Osteoblast (primary cell): Measurements from ENCODE around the gene RFC3. TPM values are rescaled to one million over a fixed set of nuclear protein-coding genes. Genes with fewer than 3 reads are reported as not detected.

Experiments used
- DNase-seq: peaks from one replicate; pipeline ENCODE4 v3.0.0; 2011; ENCODE audit warnings: low spot score, mixed read lengths; ENCODE audit not compliant: insufficient read length; ENCODE audit errors: missing footprints
- H2AFZ ChIP-seq: 2 replicates; pipeline ENCODE4 v1.6.0; 2011; ENCODE audit warnings: mild to moderate bottlenecking, low read length
- H3K27ac ChIP-seq: 2 replicates; pipeline ENCODE4 v1.5.1; 2011; ENCODE audit warnings: mild to moderate bottlenecking, low read depth, low read length, moderate library complexity
- H3K27me3 ChIP-seq: 2 replicates; pipeline ENCODE4 v1.6.0; 2012; ENCODE audit warnings: mild to moderate bottlenecking, control low read depth, inconsistent platforms, low read length, moderate library complexity; ENCODE audit not compliant: insufficient read depth
- H3K36me3 ChIP-seq: 2 replicates; pipeline ENCODE4 v1.5.1; 2011; ENCODE audit warnings: mild to moderate bottlenecking, low read length, control low read depth, moderate library complexity; ENCODE audit not compliant: insufficient read depth
- H3K4me1 ChIP-seq: 2 replicates; pipeline ENCODE4 v1.5.1; 2011; ENCODE audit warnings: mild to moderate bottlenecking, low read length, control low read depth, moderate library complexity; ENCODE audit not compliant: insufficient read depth
- H3K4me2 ChIP-seq: 2 replicates; pipeline ENCODE4 v1.6.0; 2011; ENCODE audit warnings: mild to moderate bottlenecking, low read length; ENCODE audit not compliant: insufficient read depth
- H3K4me3 ChIP-seq: fragments of 200-600 bp; sonication (generic); 3 replicates; pipeline ENCODE4 v1.5.1; 2012; ENCODE audit warnings: mild to moderate bottlenecking, low read length, inconsistent platforms; ENCODE audit not compliant: insufficient read depth
- H3K79me2 ChIP-seq: 2 replicates; pipeline ENCODE4 v1.6.0; 2012; ENCODE audit warnings: mild to moderate bottlenecking, low read length, control low read depth, inconsistent platforms; ENCODE audit not compliant: insufficient read depth
- H3K9me3 ChIP-seq: 2 replicates; pipeline ENCODE4 v1.5.1; 2011; ENCODE audit warnings: low read depth, low read length, control low read depth
- H4K20me1 ChIP-seq: 2 replicates; pipeline ENCODE4 v1.6.0; 2012; ENCODE audit warnings: mild to moderate bottlenecking, low read length, control low read depth; ENCODE audit not compliant: insufficient read depth
- CTCF ChIP-seq: IDR thresholded peaks from 2 replicates; pipeline ENCODE4 v1.5.1; 2011; ENCODE audit warnings: mild to moderate bottlenecking, low read depth, low read length, moderate library complexity; ENCODE audit errors: extremely low read depth
- total RNA-seq: library from RNA; depleted of rRNA; stranded (reverse); fragments of >200 nt; gene quantifications from 2 replicates; pipeline ENCODE4 v1.2.3, GENCODE V29; 2012

RFC3 gene
- total RNA-seq, 1 donor = 5.4 TPM

GRCh38 chr13:33873251-33873908 is 55.4 kb downstream of the RFC3 start:
- Histone ChIP-seq H3K4me3 (no peak overlapping the region), H2AFZ (no peak overlapping the region), H3K27ac (no peak overlapping the region), H3K79me2 (no peaks in the 10 kb centered on the region), H3K36me3 (no peaks in the 10 kb centered on the region), H3K9me3 (no peaks in the 10 kb centered on the region), H4K20me1 (no peaks in the 10 kb centered on the region), H3K27me3 (no peaks in the 10 kb centered on the region), H3K4me2 (no peak overlapping the region), H3K4me1 (no peaks in the 10 kb centered on the region)
- TF ChIP-seq CTCF = no peak
- DNase-seq = no peak

- TF ChIP-seq CTCF = peak; percentile 15
- Histone ChIP-seq H3K4me3 (no peak overlapping the region), H3K36me3 (no peaks in the 10 kb centered on the region), H3K4me1 (no peaks in the 10 kb centered on the region), H3K79me2 (no peaks in the 10 kb centered on the region), H3K4me2 (no peak overlapping the region), H3K27me3 (no peaks in the 10 kb centered on the region), H3K9me3 (no peaks in the 10 kb centered on the region), H2AFZ (no peak overlapping the region), H3K27ac (no peak overlapping the region), H4K20me1 (no peaks in the 10 kb centered on the region)
- DNase-seq = no peak
Observed at GRCh38 chr13:33874871-33875270, 56.9 kb downstream of the RFC3 start.

- H2AFZ ChIP-seq = no peak overlapping the region
- H3K4me1 ChIP-seq = no peaks in the 10 kb centered on the region
- H3K36me3 ChIP-seq = no peaks in the 10 kb centered on the region
- TF ChIP-seq CTCF = no peak
- no peak for DNase-seq
- no peak overlapping the region for H3K27ac ChIP-seq
- no peak overlapping the region for H3K4me3 ChIP-seq
- H4K20me1 ChIP-seq = no peaks in the 10 kb centered on the region
- no peaks in the 10 kb centered on the region for H3K27me3 ChIP-seq
- no peaks in the 10 kb centered on the region for H3K9me3 ChIP-seq
- no peaks in the 10 kb centered on the region for H3K79me2 ChIP-seq
- no peak overlapping the region for H3K4me2 ChIP-seq
Observed at GRCh38 chr13:33875618-33876401, 57.9 kb downstream of the RFC3 start.

GRCh38 chr13:33876716-33877394 is 58.9 kb downstream of the RFC3 start:
- no peaks in the 10 kb centered on the region for H3K9me3 ChIP-seq
- H3K79me2 ChIP-seq = no peaks in the 10 kb centered on the region
- no peak overlapping the region for H3K27ac ChIP-seq
- H3K4me3 ChIP-seq = no peak overlapping the region
- no peaks in the 10 kb centered on the region for H4K20me1 ChIP-seq
- TF ChIP-seq CTCF = no peak
- no peaks in the 10 kb centered on the region for H3K4me1 ChIP-seq
- H2AFZ ChIP-seq = no peak overlapping the region
- no peak overlapping the region for H3K4me2 ChIP-seq
- no peaks in the 10 kb centered on the region for H3K27me3 ChIP-seq
- no peaks in the 10 kb centered on the region for H3K36me3 ChIP-seq
- no peak for DNase-seq
